Osteoblast (primary cell): ENCODE measurements around the gene OSGIN1. TPM values are rescaled to one million over a fixed set of nuclear protein-coding genes. Genes with fewer than 3 reads are reported as not detected.

Experiments
- DNase-seq: peaks from one replicate; pipeline ENCODE4 v3.0.0; 2011; ENCODE audit warnings: low spot score, mixed read lengths; ENCODE audit not compliant: insufficient read length; ENCODE audit errors: missing footprints
- H2AFZ ChIP-seq: 2 replicates; pipeline ENCODE4 v1.6.0; 2011; ENCODE audit warnings: mild to moderate bottlenecking, low read length
- H3K27ac ChIP-seq: 2 replicates; pipeline ENCODE4 v1.5.1; 2011; ENCODE audit warnings: mild to moderate bottlenecking, low read depth, low read length, moderate library complexity
- H3K27me3 ChIP-seq: 2 replicates; pipeline ENCODE4 v1.6.0; 2012; ENCODE audit warnings: mild to moderate bottlenecking, control low read depth, inconsistent platforms, low read length, moderate library complexity; ENCODE audit not compliant: insufficient read depth
- H3K36me3 ChIP-seq: 2 replicates; pipeline ENCODE4 v1.5.1; 2011; ENCODE audit warnings: mild to moderate bottlenecking, low read length, control low read depth, moderate library complexity; ENCODE audit not compliant: insufficient read depth
- H3K4me1 ChIP-seq: 2 replicates; pipeline ENCODE4 v1.5.1; 2011; ENCODE audit warnings: mild to moderate bottlenecking, low read length, control low read depth, moderate library complexity; ENCODE audit not compliant: insufficient read depth
- H3K4me2 ChIP-seq: 2 replicates; pipeline ENCODE4 v1.6.0; 2011; ENCODE audit warnings: mild to moderate bottlenecking, low read length; ENCODE audit not compliant: insufficient read depth
- H3K4me3 ChIP-seq: fragments of 200-600 bp; sonication (generic); 3 replicates; pipeline ENCODE4 v1.5.1; 2012; ENCODE audit warnings: mild to moderate bottlenecking, low read length, inconsistent platforms; ENCODE audit not compliant: insufficient read depth
- H3K79me2 ChIP-seq: 2 replicates; pipeline ENCODE4 v1.6.0; 2012; ENCODE audit warnings: mild to moderate bottlenecking, low read length, control low read depth, inconsistent platforms; ENCODE audit not compliant: insufficient read depth
- H3K9me3 ChIP-seq: 2 replicates; pipeline ENCODE4 v1.5.1; 2011; ENCODE audit warnings: low read depth, low read length, control low read depth
- H4K20me1 ChIP-seq: 2 replicates; pipeline ENCODE4 v1.6.0; 2012; ENCODE audit warnings: mild to moderate bottlenecking, low read length, control low read depth; ENCODE audit not compliant: insufficient read depth
- total RNA-seq: library from RNA; depleted of rRNA; stranded (reverse); fragments of >200 nt; gene quantifications from 2 replicates; pipeline ENCODE4 v1.2.3, GENCODE V29; 2012
- TF ChIP-seq, protein P1 (sequence below): IDR thresholded peaks from 2 replicates; pipeline ENCODE4 v1.5.1; 2011; ENCODE audit warnings: mild to moderate bottlenecking, low read depth, low read length, moderate library complexity; ENCODE audit errors: extremely low read depth

The OSGIN1 gene
- total RNA-seq, 1 donor = 3.6 TPM

- no peak overlapping the region for H3K27ac ChIP-seq
- DNase-seq = peak; percentile 68
- H3K4me3 ChIP-seq = no peak overlapping the region
- no peak overlapping the region for H2AFZ ChIP-seq
- no peaks in the 10 kb centered on the region for H3K36me3 ChIP-seq
- TF ChIP-seq, protein P1, sequence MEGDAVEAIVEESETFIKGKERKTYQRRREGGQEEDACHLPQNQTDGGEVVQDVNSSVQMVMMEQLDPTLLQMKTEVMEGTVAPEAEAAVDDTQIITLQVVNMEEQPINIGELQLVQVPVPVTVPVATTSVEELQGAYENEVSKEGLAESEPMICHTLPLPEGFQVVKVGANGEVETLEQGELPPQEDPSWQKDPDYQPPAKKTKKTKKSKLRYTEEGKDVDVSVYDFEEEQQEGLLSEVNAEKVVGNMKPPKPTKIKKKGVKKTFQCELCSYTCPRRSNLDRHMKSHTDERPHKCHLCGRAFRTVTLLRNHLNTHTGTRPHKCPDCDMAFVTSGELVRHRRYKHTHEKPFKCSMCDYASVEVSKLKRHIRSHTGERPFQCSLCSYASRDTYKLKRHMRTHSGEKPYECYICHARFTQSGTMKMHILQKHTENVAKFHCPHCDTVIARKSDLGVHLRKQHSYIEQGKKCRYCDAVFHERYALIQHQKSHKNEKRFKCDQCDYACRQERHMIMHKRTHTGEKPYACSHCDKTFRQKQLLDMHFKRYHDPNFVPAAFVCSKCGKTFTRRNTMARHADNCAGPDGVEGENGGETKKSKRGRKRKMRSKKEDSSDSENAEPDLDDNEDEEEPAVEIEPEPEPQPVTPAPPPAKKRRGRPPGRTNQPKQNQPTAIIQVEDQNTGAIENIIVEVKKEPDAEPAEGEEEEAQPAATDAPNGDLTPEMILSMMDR = no peak
- H3K4me1 ChIP-seq = no peaks in the 10 kb centered on the region
- peaks cover 4% of the 10 kb centered on the region for H3K27me3 ChIP-seq
- no peaks in the 10 kb centered on the region for H3K79me2 ChIP-seq
- H3K9me3 ChIP-seq = no peaks in the 10 kb centered on the region
- H3K4me2 ChIP-seq = no peak overlapping the region
- H4K20me1 ChIP-seq = no peaks in the 10 kb centered on the region
Observed at GRCh38 chr16:83942074-83942473, 11.0 kb upstream of the OSGIN1 start.

DNA sequence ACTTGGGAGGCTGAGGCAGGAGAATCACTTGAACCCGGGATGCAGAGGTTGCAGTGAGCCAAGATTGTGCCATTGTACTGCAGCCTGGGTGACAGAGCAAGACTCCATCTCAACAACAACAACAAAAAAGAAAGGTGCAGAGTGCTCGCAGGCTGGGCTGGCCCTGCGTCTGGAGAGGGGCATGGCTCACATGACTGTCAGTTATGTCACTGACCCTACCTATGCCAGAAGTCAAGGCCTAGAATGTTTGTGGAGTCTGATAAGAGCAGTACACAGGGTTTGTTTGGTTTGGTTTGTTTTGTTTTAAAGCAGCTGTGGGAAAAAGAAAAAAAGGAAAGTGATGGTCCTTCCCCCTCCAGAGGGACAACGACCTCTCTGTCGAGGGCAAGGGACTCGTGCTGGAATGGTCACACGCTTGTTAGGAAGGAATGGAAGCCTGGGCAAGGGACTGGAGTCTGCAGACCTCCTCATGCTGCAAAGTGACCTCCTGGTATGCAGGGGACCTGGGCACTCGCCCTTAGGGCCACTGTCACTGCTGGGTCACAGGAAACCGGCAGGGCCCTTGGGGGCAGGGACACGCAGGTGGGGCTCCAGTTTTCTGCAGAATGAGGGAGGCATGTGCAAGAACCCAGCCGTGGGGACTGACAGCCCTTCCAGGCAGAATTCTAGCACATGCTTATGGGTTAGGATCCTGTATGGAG is 10.1 kb upstream of the OSGIN1 start:
- H3K79me2 ChIP-seq = no peaks in the 10 kb centered on the region
- no peak overlapping the region for H3K4me2 ChIP-seq
- no peak overlapping the region for H3K27ac ChIP-seq

GRCh38 chr16:83943516-83944050 is 9.5 kb upstream of the OSGIN1 start:
- Histone ChIP-seq H3K36me3 (no peaks in the 10 kb centered on the region), H4K20me1 (no peaks in the 10 kb centered on the region), H3K27me3 (peaks cover 4% of the 10 kb centered on the region), H3K79me2 (no peaks in the 10 kb centered on the region), H3K27ac (no peak overlapping the region), H3K4me3 (no peak overlapping the region), H3K9me3 (no peaks in the 10 kb centered on the region), H2AFZ (no peak overlapping the region), H3K4me2 (no peak overlapping the region), H3K4me1 (no peaks in the 10 kb centered on the region)
- peak; percentile 55 for DNase-seq
- TF ChIP-seq, protein P1 = no peak

More for the DNA sequence above, 10.1 kb upstream of the OSGIN1 start:
- Histone ChIP-seq H3K4me3 (no peak overlapping the region), H3K36me3 (no peaks in the 10 kb centered on the region), H3K27me3 (peaks cover 4% of the 10 kb centered on the region), H3K4me1 (no peaks in the 10 kb centered on the region), H4K20me1 (no peaks in the 10 kb centered on the region), H3K9me3 (no peaks in the 10 kb centered on the region), H2AFZ (no peak overlapping the region)
- TF ChIP-seq, protein P1 = no peak
- DNase-seq = peak; percentile 23

DNA sequence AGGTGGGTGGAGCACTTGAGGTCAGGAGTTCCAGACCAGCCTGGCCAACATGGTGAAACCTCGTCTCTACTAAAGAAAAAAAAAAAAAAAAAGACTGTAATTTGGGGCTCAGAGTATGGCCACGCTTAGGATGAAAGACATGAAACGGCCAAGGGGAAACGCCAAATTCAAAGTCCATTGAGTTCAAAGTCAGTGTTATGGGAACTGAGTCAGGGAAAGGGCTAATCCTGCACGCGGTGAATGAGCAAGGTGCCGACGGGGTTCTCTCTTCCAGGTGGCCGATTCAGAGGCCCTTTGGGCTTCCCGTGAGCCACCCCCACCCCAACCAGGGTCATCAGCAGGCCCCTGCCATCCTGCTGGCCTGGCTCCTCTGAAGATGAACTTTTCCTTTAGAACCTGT is 7.5 kb upstream of the OSGIN1 start:
- Histone ChIP-seq H4K20me1 (no peaks in the 10 kb centered on the region), H3K4me1 (no peaks in the 10 kb centered on the region), H3K4me3 (no peak overlapping the region), H3K27me3 (peaks cover 4% of the 10 kb centered on the region), H3K27ac (no peak overlapping the region), H3K79me2 (no peaks in the 10 kb centered on the region), H3K4me2 (no peak overlapping the region), H2AFZ (no peak overlapping the region), H3K36me3 (no peaks in the 10 kb centered on the region), H3K9me3 (no peaks in the 10 kb centered on the region)
- TF ChIP-seq, protein P1 = no peak
- DNase-seq = no peak
